Liver (tissue), 2 donors: Measurements from ENCODE around the gene SMYD3.

Experiments
- CTCF ChIP-seq: fragments of 150-350 bp; IDR thresholded peaks from 2 replicates; pipeline ENCODE4 v1.5.1; 2017; ENCODE audit warnings: improper control_type of control experiment, low read depth, low read length; ENCODE audit not compliant: missing input control
- MAX ChIP-seq: IDR thresholded peaks from 2 replicates; pipeline ENCODE4 v1.6.1; 2016; ENCODE audit warnings: antibody characterized with exemption
- YY1 ChIP-seq: IDR thresholded peaks from 2 replicates; pipeline ENCODE4 v1.6.1; 2016; ENCODE audit warnings: antibody characterized with exemption, mild to moderate bottlenecking
- donor health status: healthy.

DNA sequence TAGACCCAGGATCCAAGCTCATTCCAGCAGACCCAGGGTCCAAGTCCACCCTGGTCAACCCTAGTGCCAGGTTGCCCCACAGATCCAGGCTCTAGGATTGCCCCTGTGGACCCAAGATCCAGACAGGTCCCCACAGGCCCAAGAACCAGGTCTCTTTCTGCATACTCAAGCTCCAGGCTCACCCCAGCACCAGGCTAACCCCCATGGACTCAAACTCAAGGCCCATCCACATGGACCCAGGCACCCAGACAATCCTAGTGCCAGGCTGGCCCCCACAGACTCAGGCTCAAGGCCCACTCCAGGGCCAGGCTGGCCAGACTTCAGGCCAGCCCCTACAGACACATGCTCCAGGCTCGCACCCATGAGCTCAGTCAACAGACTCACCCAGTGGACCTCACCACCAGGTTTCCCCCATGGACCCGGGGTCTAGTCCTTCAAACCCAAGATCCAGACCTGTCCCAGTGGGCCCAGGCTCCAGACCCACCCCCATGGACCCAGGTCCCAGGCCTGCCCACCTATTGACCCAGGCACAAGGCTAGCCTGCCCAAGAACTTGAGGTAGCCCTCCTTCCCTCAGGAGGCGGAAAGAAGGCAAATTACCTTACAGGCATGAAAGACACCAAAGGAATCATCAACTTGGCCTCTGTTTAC is 124.4 kb downstream of the SMYD3 start:
- TF ChIP-seq MAX (no peak), YY1 (no peak), CTCF (no peak)
